Activated CD8-positive, alpha-beta memory T cell treated with anti-CD3 and anti-CD28 coated beads for 24 hours (primary cell): ENCODE results near the gene CYGB.
A peak's percentile ranks its signal among the peaks of the same experiment; 100 is the strongest.
"Not testable (repeated sequence)": the region's sequence is repeated elsewhere in the genome, so short reads cannot be mapped to it uniquely, and the experiment has no call there.

Source experiments
- DNase-seq: peaks from one replicate; pipeline ENCODE4 v3.0.0-alpha.2; 2020

The CYGB gene

DNA sequence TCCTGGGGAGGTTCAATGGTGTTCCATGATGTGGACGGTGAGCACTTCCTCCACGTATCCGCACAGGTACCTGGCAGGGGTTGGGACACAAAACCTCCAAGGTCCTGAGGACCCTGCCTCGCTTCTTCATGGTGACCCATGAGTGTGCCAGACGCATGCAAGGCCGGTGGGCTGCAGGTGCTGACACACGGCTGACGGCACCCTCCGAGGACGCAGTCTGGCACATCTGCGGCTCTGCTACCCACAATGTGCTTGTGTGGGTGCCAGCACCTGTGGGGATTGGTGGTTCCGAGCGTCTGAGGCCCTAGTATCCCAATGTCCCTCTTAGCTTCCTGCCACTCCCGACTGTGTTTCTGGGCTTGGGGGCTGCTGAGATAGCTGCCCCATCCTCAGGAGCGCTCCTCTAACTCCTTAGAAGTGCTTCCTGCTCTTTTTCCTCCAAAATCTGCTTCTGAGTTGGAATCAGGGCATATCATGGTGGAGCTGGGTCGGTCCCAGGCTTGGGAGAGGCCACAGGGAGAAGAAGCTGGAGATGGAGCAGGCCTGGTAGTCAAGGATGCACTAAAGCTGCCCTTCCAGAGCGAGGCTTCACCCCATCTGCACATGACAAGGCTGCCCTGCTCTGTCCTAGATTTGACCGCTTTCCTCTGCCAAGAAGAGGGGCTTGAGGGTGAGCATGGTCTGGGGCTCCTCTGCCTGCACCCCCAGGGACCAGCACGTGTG is 1.6 kb downstream of the CYGB start:
- DNase-seq, result no peak

DNA sequence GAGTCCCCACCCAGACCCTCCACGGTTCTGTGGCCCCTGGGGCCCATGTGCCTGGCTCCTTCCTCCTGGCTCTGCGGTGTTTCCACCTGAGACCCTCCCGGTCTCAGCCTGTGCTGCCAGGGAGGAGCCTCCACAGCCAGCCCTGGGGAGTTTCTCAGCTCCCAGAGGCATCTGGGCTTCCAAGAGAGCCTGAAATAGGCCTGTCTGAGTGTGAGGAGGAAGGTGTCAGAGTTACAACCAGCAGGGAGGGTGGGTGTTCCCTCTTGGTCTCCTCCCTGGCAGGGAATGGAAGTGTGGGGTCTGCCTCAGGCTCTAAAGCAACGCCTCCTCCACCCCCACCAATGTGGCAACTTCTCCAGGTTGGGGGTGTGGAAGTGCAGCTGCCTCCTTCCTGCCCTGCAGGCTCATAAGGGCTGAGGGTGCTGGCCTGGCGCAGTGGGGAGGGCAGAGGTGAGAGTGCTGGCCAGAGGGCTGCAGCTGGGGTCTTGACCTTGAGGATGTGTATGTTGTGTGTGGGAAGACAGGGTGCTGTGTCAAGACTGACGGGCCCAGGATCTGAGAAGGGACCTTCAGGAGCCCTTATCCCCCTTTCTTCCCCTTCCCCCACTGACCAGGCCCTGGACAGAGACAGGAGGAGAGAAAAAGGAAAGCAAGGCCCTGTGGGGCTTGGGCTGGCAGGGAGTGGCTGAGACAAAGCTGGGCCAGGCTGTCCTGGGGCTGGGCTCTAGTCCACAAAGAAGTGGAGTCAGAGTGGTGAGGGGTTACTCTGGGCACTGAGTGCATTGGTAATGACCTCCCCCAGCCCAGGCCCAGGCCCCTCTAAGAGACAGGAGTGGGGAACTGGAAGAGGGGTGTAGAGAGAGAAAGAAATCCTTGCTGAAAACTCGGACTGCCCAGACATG is 2.4 kb downstream of the CYGB start:
- no peak for DNase-seq

- DNase-seq, result not testable (repeated sequence)
These were observed 3.7 kb downstream of the CYGB start for GRCh38 chr17:76533640-76534359.

- DNase-seq, result no peak
These were observed 5.3 kb downstream of the CYGB start for GRCh38 chr17:76532072-76532651.

GRCh38 chr17:76531486-76532038 is 5.9 kb downstream of the CYGB start:
- no peak for DNase-seq

- no peak for DNase-seq
These were observed 6.6 kb downstream of the CYGB start for GRCh38 chr17:76530811-76531485.

- no peak for DNase-seq
These were observed 7.3 kb downstream of the CYGB start for GRCh38 chr17:76530095-76530723.

DNA sequence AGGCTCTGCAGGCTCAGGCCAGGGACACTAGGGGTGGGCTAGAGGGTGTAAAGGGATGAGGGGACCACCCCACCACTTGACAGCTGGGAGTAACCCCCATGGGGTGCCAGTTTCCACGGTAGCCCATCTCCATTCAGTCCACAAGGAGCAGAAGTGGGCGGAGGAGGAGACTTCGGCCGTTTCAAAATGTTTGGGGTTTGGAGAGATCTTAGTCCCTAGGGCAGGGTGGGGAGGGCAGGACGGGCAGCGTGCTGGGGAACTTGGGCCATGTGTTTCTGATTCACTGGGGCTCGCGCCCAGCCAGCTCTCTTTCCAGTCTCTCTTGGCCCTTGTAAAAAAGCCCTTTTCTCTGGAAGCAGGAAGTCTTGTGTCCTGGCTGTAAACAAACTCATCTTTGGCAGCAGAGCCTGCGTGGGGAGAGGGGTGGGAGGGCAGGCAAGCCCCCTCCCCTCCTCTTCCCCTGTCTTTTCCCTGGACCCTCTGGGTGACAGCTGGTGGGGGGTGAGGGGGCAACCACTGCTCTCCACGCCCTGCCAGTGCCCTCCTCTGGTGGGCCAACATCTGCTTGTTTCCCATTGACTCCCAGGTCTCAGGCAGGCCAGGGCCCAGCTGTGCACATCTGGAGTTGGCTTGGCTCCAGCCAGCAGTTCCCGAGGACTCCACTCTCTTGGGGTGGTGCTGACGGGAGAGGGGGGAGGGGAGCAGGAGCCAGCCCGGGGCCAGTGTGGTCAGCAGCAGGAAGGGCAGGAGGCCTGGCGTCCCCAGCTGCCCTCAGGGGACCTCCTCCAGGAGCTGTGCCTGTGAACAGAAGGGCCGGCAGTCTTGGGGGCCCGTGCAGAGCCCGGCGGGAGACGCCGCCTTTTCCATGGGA is 8.1 kb downstream of the CYGB start:
- no peak for DNase-seq

DNA sequence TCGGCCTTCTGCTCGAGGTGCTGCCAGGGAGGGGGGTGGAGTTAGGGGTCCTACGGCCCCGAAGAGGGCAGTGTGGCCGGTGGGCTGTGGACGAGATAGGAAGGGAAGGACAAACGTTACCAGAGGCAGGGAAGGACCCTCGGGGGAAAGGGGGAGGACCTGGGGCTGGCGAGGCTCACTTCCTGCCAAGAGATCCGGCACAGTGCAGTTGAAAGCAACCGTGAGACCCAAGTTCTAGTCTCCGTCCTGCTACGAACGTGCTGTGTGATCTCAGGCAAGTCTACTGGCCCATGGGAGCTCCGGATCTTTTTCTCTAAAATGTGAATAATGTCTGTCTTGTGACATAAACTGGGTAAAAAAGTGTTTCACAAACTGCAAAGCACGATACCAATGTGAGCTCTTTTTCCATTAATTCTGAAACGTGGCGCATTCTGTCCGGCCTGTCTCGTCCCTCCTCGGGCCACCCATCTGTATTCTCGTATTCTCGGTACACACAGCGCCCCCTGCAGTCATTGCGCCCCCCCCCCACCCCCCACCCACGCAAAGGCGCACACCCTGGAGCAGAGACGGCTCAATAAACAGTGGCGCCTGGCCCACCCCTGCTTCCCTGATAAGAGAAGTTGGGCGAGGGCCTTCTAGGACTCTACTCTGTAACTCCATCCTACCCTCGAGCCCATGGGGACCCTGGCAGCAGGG is 8.8 kb downstream of the CYGB start:
- no peak for DNase-seq

DNA sequence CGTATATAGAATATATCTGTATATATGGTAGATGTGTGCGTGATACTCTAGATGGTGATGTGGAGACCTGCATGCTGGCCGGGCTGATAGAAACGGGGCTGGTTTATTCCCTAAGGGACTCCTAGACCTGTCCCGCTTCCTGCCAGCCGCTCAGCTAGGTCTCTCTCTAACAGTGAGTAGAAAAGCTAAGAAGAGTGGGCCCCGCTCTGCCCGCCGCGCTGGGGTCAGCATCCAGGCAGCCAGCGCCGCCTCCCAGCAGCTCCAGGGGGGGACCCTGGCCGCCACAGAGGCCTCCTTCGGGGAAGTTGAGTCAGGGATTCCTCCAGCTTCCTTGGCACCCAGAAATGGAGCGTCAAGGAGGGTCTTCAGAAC is 9.4 kb downstream of the CYGB start:
- DNase-seq, result no peak

DNA sequence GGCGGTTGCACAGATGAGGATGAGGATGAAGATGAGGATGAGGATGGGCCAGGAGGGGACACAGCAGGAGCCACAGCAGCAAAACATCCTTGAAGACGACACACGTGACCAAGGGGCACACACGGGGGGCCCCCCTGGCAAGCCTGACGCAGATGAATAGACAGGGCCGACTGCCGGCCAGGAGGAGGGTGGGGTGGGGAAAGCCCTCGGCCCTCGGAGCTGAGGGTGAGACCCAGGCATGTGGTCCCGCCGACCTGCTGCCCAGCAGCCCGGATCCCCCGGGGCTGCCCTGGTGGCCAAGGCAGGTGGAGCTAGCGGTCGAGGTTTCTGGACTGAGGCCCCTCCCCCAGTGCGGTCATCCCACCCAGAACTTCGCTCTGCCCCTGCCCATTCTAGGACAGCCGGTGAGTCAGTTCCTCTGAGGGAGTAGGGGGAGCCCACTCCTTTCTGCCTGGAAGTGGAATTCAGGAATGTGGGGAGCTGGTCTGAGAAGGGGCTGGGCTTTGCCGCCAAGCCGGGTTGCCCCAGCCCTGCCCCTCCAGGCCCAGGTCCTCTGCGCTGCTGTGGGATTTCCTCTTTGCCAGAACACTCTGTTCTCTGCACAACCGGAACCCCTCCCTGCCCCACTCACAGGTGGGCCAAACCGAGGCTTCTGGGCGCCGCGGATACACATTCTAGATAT is 9.9 kb downstream of the CYGB start:
- peak; percentile 77 for DNase-seq

GRCh38 chr17:76527016-76527415 is 10.5 kb downstream of the CYGB start:
- not testable (repeated sequence) for DNase-seq

DNA sequence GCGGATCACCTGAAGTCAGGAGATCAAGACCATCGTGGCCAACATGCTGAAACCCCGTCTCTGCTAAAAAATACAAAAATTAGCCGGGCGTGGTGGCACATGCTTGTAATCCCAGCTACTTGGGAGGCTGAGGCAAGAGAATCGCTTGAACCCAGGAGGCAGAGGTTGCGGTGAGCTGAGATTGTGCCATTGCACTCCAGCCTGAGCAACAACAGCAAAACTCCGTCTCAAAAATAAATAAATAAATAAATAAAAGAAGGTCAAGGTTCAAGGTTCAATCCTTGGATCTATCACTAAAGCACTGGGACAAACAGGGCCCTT is 12.0 kb downstream of the CYGB start:
- DNase-seq, result not testable (repeated sequence)

DNA sequence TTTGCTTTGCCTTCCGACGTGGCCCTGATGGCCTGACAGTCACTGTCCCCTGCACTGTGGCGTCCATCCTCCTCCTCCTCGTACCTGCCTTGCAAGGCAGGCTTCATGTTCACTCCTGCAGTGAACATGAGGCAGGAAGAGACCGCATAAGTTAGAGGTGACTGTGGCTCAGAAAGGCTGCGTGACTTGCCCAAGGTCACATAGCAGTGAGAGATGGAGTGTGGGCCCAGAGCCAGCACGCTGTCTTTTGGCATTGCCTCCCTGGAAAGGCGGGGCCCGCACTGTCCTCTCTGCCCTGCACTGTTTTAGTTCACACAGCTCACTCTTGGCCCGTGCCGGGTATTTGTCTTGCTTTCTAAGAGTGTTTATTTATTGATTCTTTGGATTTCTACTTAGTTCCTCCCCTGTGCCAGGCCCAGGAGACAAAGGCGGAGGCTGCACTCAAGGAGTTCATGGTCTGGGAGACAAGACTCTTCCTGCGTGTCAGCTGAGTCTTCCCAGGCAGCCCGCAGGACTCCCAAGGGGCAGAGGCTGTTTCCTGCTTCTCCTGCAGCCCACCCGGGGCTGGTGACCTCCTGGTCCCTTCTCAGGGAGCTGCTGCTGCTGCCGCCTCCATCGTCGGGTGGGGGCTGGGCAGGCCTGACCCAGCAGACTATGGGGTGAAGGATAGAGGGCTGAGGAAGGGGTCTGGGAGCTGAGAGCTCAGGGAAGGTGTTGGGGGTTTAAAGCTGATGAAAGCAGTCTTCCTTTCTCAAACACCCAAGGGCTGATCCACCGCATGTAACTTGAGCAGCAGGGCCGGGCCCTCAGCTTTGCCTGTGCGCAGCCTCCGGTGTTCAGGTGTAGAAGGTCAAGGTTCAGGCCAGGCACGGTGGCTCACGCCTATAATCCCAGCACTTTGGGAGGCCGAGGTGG is 12.7 kb downstream of the CYGB start:
- no peak for DNase-seq

GRCh38 chr17:76523084-76524037 is 14.1 kb downstream of the CYGB start:
- DNase-seq, result peak; percentile 94

DNA sequence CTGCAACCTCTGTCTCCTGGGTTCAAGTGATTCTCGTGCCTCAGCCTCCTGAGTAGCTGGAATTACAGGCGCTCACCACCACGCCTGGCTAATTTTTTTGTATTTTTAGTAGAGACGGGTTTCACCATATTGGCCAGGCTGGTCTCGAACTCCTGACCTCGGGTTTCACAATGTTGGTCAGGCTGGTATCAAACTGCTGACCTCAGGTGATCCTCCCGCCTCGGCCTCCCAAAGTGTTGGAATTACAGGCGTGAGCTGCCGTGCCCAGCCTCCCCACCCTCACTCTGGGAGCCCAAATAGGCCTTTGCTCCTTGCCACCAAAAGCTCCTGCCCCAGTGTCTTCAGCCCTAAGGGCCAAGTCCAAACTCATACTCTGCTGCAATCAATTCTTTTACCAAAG is 15.8 kb downstream of the CYGB start:
- DNase-seq, result not testable (repeated sequence)

DNA sequence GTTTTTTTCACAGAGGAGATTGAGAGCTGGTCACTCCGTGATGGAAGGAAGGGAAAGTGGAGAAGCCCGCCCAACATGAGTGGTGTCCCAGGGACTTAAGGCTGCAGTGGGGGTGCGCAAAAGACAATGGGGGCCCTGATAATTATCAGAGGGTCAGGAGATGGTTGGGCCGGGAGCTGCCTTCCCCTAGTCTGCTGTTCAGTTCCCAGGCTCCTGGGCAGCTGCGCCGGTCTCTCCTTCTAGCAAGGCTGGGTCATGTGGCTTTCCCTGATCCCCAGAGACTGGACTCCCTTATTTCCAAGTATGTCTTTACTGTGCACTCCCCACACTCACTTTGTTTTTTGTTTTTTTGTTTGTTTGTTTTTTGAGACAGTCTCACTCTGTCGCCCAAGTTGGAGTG is 16.2 kb downstream of the CYGB start:
- no peak for DNase-seq
